H4 (cell line): ENCODE data around the gene YBX2. TPM values are rescaled to one million over a fixed set of nuclear protein-coding genes. Genes with fewer than 3 reads are reported as not detected.

Experiments used
- DNase-seq: peaks from one replicate; pipeline ENCODE4 v3.0.0-alpha.2; 2015; ENCODE audit warnings: low spot score
- total RNA-seq: library from RNA; depleted of rRNA; stranded (reverse); fragments of >200 nt; shearing (Covaris generic); gene quantifications from 2 replicates; pipeline ENCODE4 v1.2.3, GENCODE V29; 2014

YBX2 gene
- total RNA-seq, 1 experiment from 2014 or later, result not detected

DNA sequence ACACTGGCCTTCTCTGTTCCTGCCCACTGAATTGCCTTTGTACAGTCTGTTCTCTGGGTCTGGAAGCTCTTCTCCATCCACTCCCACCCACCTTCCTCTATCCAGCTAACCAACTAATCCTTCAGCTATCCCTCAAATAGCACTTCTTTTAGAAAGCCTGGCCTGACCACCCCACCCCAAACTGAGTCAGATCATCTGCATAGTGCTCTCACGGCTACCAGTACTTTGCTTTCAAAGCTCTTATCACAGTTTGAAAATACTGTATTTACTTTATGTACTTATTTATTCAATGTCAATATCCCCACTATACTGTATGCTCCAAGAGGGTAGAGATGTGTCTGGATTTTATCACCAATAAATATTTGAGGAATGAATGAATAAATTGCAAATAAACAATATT lies 27.7 kb downstream of the YBX2 start:
- DNase-seq, result no peak

DNA sequence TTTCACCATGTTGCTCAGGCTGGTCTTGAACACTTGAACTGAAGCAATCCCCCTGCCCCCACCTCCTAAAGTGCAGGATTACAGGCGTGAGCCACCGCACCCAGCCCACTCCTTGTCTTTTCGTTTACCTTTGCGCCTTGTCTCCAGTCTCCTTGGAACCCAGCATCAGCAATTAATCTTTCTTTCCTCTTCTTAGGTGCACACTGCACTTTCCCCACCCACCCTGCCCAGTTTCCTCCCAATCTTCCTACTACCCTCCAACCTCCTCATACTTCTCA lies 30.7 kb downstream of the YBX2 start:
- DNase-seq, result no peak

DNA sequence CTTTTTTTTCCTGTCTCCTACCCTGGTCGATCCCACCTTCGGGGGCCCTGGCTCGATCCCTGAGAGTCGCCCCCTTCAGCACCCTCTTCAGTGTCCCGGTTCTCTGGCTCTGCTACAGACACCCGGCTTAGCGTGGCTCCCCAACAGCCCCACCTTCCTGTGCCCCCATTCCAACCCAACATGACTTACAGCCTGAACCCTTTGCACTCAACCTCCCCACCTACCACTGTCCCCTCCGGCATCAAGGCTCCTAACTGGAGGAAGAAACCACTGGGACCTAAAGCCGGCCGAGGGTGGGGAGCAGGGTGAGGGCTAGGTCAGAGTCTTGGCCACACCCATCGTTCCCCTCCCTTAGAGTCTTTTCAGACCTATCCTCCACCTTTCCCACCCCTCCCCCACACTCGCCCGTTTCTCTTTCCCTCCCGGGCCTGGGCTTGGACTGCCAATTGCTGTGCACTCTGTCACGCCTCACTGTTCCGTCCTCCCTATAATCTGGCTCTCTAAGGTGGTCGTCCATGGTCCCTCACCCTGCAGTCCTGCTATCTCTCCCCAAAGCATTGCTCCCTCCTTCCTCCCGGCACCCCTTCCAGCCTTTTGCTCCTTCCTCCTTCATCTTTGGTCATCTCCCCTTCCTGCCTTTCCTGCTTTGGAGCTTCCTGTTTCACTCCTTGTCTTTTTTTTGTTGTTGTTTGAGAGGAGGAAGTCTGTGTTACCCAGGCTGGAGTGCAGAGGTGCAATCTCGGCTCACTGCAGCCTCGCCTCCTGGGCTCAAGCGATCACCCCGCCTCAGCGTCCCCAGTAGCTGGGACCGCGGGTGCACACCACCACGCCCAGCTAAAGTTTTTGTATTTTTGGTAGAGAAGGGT lies 31.3 kb downstream of the YBX2 start:
- DNase-seq, result no peak

DNA sequence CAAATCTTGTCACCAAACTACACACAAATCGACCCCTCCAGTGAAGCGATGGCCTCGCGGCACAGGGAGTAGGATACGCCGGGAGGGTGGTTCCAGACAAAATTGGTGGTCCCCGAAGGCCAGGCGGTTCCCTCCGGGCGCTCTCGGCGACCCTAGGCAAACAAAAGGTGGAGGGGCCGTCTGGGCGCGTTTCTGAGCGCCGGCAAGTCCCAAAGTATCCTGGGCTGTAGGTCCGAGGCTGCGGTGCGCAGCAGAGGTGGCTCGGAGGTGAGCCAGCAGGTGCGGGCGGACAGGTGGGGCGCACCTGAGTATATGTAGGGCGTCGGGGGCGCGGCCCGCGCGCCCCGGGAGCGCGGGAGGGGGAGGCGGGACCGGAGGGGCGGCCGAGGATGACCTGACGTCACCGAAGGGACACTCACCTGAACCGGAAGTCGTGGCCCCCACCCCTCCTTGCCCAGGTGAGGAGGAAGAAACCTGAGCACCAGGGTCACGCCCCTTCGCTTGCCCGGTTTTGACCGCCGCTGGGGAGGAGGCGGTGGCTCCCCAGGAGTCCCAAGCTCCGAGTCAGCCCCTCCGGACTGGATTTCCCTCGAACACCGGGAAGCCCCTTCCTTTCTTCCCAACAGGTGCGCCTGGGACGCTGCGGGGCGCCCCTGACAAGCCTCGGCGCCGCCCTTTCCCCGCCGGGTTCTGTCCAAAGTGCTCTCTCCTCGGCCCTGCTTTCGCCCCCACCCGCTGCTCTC lies 32.1 kb downstream of the YBX2 start, which contains the start of gene CLDN7:
TSS of gene CLDN7 (minus strand) at position 287 of the 743 bp plus-strand sequence. CDS start 435 bp downstream, outside the sequence.
- no peak for DNase-seq

DNA sequence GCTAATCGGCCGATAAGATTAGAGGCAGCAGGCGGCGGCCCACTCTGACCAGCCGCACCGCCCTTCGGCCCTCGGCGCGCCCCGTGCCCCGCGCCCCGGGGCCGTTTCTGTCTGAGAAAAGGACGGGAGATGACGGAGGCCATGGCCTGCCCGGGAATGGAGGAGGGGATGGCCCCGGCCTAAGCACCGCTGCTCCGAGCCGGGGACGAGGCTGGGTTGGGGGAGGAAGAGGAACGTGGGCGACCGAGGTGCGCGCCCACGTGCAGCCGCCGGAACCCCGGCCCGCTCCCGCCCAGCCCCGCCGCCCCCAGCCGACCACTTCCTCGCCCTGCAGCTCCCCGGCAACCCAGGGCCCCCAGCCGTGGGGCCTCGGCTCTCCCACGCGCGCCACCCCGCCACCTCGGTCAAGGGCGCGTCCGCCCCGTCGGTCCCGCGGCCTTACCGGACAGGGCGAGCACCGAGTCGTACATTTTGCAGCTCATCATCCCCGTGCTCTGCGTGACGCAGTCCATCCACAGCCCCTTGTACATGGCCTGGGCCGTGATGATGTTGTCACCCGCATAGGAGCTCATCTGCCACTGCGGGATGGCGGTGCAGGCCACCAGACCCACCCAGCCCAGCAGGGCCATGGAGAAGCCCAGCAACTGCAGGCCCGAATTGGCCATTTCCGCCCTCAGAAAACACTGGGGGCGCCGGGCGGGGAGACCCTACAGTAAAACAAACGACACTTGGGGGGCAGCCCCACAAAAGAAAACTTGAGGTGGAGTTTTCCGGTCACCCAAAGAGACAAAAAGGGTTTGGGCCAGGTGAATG lies 32.9 kb downstream of the YBX2 start:
- no peak for DNase-seq

DNA sequence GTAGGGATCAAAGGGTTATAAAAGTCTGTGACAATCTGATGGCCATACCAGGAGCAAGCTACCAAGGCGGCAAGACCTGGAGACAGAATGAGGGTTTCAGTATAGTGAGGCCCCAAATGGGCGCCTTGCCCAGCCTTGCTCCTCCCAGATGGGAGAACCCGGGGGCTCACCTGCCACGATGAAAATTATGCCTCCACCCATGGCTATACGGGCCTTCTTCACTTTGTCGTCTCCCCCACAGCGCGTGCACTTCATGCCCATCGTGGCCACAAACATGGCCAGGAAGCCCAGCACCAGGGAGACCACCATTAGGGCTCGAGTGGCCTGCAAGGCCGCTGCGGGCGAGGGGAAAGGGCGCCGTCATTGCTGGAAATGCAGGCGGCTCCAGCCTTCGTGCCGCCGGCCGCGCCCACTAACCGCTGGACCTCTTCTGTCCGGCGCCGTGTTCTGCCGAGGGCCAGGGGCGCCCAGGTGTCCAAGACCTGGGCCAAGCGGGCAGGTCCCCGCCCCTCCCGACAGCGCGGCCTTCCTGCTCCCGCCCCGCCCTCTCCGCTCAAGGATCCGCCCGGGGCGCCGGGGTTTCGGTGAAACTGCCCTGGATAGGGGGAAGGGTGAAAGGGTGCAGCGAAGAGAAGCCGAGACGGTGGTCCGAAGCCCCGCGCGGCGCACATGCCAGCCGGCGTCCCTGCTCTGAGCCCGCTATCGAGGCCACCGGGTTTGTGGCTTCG lies 33.6 kb downstream of the YBX2 start:
- DNase-seq, result no peak

DNA sequence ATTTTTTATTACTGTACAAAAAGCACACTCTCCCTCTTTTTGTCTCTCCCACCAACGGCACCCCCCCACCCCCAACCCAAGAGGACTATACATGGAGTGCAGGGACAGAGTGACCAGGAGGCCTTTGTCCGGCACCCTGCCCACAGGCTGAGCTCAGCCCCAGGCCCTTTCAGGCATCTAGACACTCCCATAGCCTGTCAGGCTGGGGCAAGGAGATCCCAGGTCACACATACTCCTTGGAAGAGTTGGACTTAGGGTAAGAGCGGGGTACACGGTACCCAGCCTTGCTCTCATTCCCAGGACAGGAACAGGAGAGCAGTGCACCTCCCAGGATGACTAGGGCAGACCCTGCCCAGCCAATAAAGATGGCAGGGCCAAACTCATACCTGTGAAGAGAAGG lies 34.3 kb downstream of the YBX2 start:
- no peak for DNase-seq

DNA sequence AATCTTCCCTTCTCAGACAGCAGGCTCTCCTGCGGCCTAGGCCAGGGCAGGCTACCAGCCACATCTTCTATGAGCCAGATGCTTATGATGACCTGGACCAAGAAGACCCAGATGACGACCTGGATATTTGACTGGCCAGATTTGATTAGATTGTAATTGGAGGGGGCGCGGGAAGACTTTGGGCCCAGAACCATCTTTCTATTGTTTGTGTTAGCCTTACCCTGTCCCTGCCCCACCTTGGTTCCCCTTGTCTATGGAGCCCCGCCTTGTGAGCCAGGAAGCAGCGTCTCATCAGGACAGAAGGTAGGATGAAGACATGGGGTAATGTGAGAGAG lies 34.9 kb downstream of the YBX2 start:
- DNase-seq, result no peak

DNA sequence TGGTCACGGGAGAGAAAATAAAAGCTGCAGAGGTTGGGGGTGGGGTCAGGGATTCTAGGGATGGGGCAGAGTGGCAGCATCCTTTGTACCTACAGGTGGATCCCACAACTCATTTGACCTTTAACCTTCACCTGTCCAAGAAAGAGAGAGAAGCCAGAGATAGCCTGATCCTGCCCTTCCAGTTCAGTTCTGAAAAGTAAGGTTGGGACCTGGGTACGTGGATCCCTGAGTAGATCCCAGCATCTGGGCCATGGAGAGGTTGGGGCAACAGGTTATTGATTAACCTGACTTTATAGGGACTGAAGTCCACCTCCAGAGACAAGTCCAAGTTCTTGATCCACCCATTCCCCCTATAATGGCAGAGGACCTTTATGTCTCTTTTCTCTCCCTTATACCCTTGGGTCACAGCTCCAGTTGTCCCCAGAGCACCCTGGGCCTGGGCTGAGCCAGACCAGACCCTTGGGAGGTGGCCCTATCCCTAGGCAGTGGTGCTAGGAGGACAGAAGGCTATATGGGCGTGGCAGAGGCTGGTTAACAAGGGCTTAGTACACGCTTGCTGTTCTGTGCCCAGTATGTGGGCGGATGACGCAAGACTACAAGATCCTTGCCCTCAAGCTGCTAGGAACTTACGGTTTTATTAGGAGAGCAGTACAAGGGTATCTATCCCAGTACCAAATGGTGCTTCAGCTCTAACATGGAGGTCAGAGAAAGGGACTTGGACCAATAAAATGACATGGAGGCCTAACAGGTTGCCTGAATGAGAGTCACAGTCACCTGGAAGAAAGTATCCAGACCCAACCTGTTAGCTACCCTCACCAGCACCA lies 35.5 kb downstream of the YBX2 start:
- peak; percentile 23 for DNase-seq

DNA sequence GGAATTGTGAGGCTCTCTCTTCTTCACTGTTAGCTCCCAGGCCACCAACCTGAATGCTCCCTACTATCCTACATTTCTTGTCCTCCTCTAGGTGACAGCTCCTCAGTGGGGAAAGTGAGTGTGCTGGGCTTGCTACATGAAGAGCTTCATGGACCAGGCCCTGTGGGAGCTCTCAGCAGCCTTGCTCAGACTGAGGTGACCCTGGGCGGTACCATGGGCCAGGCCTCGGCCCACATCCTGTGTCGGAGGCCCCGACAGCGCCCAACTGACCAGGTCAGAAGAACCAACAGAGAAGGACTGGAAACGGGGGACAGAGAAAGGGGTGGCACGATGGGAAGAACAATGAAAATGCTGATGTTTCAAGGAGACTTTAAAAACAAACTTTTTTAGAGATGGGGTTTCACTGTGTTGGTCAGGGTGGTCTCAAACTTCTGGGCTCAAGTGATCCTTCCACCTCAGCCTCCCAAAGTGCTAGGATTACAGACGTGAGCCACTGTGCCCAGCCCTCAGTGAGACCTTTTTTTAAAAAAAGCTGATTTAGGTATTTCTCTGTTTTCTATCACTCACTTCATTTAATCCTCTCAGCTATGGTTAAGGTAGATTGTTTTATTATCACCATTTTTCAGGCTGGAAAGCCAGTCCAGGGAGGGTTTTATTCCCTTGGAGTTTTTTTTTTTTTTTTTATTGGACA lies 37.5 kb downstream of the YBX2 start:
- DNase-seq, result no peak

DNA sequence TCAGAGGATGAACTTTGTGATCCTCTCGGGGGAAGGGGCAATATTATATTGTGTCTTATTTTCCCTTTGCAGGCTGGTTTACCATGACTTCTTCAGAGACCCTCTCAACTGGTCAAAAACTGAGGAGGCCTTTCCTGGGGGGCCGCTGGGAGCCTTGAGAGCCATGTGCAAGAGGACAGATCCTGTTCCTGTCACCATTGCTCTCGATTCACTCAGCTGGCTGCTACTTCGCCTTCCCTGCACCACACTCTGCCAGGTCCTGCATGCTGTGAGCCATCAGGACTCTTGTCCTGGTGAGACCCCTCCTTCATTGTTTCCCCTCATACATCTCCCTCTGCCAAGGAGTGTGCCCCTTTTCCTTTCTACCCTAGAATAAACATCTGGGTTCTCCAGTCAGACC lies 39.9 kb downstream of the YBX2 start:
- no peak for DNase-seq

DNA sequence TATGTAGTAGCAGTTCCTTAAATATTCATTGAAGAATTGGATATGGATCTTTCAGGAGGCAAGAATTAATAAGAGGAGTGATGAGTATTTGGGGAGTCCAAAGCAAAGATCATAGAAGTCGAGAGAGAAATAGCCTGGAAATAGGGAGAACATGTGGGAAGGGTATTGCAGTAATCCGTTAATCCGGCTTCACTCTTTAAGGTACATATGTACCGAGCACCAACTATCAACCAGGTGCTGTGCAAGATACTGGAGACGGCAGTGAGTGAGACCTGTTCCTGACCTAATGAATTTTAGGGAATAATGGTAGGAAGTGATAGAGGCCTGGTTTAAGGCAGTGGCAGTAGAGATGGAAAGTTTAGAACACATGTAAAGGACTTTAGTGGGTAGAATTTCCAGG lies 41.4 kb downstream of the YBX2 start:
- no peak for DNase-seq

DNA sequence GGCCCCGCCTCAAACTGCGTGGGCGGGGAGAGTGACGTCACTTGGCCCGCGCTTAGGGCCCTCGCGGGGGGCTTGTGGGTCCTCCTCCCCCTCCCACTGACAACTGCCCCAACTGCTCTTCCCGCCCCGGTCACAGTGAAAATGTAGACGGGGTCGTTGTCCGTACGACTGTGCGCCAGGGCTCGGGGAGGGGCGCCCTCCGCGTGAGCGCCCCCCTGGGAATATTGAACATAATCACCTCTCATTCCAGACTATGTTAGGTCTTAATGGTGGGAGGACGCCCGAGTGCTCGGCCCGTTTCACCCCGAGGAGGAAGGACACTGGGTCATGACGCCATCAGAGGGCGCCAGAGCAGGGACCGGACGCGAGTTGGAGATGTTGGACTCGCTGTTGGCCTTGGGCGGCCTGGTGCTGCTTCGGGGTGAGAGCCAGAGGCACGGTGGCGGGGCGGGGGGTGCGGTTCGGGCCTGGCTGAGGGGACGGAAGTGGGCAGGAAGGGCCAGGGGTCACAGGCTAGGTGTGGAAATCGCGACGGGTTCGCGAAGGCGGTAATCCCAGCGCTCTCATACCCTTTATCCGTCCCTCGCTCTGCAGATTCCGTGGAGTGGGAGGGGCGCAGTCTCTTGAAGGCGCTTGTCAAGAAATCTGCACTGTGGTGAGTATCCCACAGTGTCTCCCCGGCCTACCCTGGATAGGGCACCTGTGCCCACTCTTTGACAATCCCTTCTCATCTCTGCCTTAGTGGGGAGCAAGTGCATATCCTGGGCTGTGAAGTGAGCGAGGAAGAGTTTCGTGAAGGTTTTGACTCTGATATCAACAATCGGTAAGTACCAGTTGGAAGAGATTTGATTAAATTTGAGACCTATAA lies 42.0 kb downstream of the YBX2 start, which contains the start of gene ELP5:
TSS of gene ELP5 (plus strand) at position 40 of the 868 bp plus-strand sequence. CDS start at position 376, 336 bp downstream.
- DNase-seq, result peak; percentile 88

DNA sequence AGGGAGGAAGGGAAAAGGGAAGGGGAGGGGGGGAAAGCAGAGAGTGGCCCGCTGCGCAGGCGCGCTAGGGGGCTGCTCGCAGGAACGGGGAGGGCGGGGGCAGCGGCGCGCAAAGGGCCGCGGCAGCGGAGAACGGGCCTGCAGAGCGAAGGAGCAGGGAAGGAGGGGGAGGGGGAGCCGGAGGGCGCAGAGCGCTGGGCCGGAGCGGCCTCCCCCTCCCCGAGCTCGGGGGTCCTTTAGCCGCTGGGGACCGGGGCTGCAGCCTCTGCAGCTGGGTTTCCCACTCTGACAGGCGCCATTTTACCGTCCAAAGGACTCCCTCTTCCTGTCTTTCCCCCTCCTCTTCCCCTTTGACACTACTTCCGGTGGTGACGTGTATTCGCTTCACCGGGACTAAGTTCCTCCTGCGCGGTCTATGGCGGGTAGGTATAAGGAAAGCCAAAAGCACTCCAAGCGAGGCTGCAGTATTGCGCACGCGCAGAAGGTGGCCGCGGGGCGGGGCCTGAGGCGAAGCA lies 42.7 kb downstream of the YBX2 start, which contains the start of gene CTDNEP1:
TSS of gene CTDNEP1 (minus strand) at position 74 of the 515 bp plus-strand sequence. CDS start 438 bp downstream, outside the sequence.
- DNase-seq, result peak; percentile 98

DNA sequence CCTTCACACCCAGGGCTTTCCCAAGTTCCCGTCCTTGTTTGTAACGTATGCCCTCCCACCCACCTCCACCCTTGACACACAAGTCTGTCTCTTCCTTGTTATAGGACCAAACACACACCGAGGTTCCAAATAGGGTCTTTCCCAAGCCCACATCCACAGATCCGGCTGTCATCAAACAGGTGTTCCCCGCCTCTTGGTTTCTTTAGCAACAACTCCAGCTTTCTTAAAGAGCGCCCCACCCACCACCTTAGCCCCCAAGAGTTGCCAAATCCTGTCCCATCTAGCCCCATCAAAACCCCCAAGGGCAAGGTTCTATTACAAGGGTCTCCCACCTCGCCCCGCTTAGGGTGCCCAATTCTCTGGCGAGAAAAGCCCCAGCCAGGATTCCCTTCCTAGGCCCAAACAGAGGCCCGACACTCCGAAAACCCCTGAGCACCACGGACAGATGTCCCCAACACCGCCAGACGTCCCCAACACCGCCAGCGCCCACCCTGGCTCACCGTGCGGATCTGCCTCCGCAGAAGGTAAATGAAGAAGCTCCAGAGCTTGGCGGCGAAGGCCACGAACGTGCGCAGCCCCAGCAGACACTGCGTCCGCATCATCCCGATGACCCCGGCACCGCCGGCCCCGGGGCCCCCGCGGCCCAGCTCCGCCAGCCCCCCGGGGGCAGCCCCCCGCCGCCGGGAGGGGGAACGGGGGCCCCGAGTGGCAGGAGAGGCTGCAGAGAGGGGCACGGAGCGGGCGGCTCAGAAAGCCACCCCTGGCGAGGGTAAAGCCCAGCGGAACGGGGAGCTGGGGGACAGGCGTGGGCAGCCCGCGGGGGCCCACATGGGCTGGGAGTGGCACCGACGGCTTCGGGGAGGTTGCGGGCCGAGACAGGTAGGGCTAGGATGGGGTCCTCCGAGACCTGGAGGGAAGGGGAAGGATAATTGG lies 43.5 kb downstream of the YBX2 start:
- no peak for DNase-seq

DNA sequence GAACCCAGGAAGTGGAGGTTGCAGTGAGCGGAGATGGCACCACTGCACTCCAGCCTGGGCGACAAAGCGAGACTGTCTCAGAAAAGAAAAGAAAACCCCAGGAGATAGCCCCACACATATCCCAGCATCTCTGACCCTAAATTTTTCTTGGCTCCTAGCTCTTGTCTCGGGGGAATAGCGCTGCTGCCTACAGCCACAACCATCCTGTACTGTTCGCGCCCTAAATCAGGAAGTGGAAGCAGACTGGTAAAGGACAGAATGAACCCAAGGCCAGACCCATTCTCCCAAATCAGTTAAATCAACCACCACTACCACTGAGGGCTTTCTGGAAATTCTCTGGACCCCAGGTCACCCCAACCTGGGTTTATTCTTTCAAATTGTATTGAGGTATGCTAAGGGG lies 44.6 kb downstream of the YBX2 start:
- DNase-seq, result no peak

DNA sequence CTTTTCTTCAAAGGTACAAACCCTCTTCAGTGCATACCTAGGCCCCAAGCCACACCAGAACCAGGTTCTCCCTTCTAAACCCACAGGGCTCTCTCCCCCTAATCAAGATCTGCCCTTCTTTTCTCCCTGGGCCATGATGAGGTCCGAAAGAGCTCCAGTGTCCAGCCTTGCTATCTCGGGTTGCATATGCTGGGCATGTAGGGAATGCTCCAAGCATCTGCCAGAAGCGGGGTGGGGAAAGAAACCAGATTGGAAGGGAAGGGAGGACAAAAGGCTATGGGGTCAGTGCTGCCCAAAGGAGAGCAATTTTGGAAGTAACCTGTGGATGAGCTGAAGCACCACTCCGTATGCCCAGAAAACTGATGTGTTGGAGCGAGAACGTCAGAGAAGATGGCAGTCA lies 45.2 kb downstream of the YBX2 start:
- DNase-seq, result no peak

DNA sequence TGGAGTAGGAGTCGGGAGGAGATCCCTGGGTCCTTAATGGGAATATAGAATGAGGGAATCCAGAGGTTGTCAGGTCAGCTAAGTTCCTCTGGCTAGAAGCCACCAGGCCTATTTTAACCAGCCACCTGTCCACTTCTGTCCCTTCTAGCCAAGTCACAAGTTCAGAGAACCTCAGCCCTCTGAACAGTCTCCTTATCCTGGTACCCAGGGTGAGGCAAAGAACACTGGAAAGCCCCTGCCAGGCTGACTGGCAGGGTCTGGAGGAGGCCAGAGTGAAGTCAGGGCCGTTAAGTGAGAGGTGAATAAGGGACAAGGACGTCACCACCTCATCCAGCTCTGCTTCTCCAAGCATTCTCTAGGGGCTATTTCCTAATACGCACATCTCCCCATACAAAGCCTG lies 45.6 kb downstream of the YBX2 start:
- DNase-seq, result no peak
